OCI-LY7 (cell line): ENCODE data around the gene AFG1L. TPM values are rescaled to one million over a fixed set of nuclear protein-coding genes. Genes with fewer than 3 reads are reported as not detected.

Experiments used
- BruUV-seq: library from RNA; stranded (reverse); fragments of 400-500 nt; replicated peaks from 2 replicates; lab custom pipeline; 2021; lab: Mats Ljungman, UMichigan
- CTCF ChIA-PET: fragments of 300-600 bp; sonication (Branson Sonifier 250); formaldehyde crosslinking; loops from one replicate; lab custom pipeline; 2022; ENCODE audit warnings: antibody characterized with exemption; ENCODE audit not compliant: unreplicated experiment; lab: Charles Lee
- POLR2A ChIA-PET: fragments of 300-600 bp; sonication (Branson Sonifier 250); formaldehyde crosslinking; loops from one replicate; lab custom pipeline; 2022; ENCODE audit warnings: antibody characterized with exemption; lab: Charles Lee
- DNase-seq: peaks from one replicate; pipeline ENCODE4 v3.0.0-alpha.2; 2015; ENCODE audit warnings: low spot score
- H2AFZ ChIP-seq: fragments of 200-600 bp; sonication (generic), shearing (Covaris generic); 2 replicates; pipeline ENCODE4 v1.6.1; 2014; ENCODE audit warnings: mild to moderate bottlenecking, antibody characterized with exemption, low read length, moderate library complexity
- H3K27ac ChIP-seq: fragments of 200-600 bp; sonication (generic); 2 replicates; pipeline ENCODE4 v1.5.1; 2014; ENCODE audit warnings: mixed run types, low read depth, mild to moderate bottlenecking, moderate library complexity, low read length, inconsistent platforms; ENCODE audit not compliant: poor library complexity, severe bottlenecking
- H3K36me3 ChIP-seq: fragments of 200-600 bp; sonication (generic); 2 replicates; pipeline ENCODE4 v1.6.1; 2014; ENCODE audit warnings: mild to moderate bottlenecking, antibody characterized with exemption, low read length, moderate library complexity, mixed read lengths; ENCODE audit not compliant: insufficient read depth
- H3K4me1 ChIP-seq: fragments of 200-600 bp; sonication (generic); 2 replicates; pipeline ENCODE4 v1.5.1; 2014; ENCODE audit warnings: mild to moderate bottlenecking, low read length; ENCODE audit not compliant: insufficient read depth, poor library complexity, severe bottlenecking
- H3K4me2 ChIP-seq: fragments of 200-600 bp; sonication (generic); 2 replicates; pipeline ENCODE4 v1.6.1; 2014; ENCODE audit warnings: mild to moderate bottlenecking, low read length
- H3K4me3 ChIP-seq: fragments of 200-600 bp; sonication (generic); 2 replicates; pipeline ENCODE4 v1.5.1; 2014; ENCODE audit warnings: mild to moderate bottlenecking, low read depth, low read length; ENCODE audit not compliant: poor library complexity, severe bottlenecking
- H3K79me2 ChIP-seq: fragments of 200-600 bp; sonication (generic); 2 replicates; pipeline ENCODE4 v1.6.1; 2016; ENCODE audit warnings: low read depth, mild to moderate bottlenecking, low read length, moderate library complexity, mixed read lengths; ENCODE audit not compliant: insufficient read depth
- H3K9me2 ChIP-seq: fragments of 200-600 bp; sonication (generic); 2 replicates; pipeline ENCODE4 v1.6.1; 2016; ENCODE audit warnings: mild to moderate bottlenecking, low read length, mixed read lengths; ENCODE audit not compliant: insufficient read depth
- H3K9me3 ChIP-seq: fragments of 200-600 bp; sonication (generic); 2 replicates; pipeline ENCODE4 v1.6.1; 2014; ENCODE audit warnings: mild to moderate bottlenecking, mixed run types, low read length, mixed read lengths
- H4K20me1 ChIP-seq: fragments of 200-600 bp; sonication (generic); 2 replicates; pipeline ENCODE4 v1.6.1; 2014; ENCODE audit warnings: mild to moderate bottlenecking, antibody characterized with exemption, low read length, moderate library complexity, mixed read lengths; ENCODE audit not compliant: insufficient read depth
- CTCF ChIP-seq: fragments of 200-600 bp; sonication (generic); conservative IDR thresholded peaks from 2 replicates; pipeline ENCODE4 v1.5.1; 2014; ENCODE audit warnings: mild to moderate bottlenecking, antibody characterized with exemption, low read length, moderate library complexity, mixed read lengths
- EZH2phosphoT487 ChIP-seq: fragments of 200-600 bp; sonication (generic); IDR thresholded peaks from 2 replicates; pipeline ENCODE4 v1.6.1; 2018; ENCODE audit warnings: low read depth, borderline replicate concordance, mild to moderate bottlenecking, mixed run types, antibody characterized with exemption, low read length, moderate library complexity, mixed read lengths
- intact Hi-C: fragments of 100-400 bp; cut with micrococcal nuclease; formaldehyde crosslinking; loops from one replicate; pipeline ENCODE4 v1.10.0; 2022; ENCODE audit not compliant: unreplicated experiment
- total RNA-seq, 2 experiments: library from RNA; depleted of rRNA in 1 of 2; stranded (reverse); fragments of >200 nt in 1 of 2; shearing (Covaris generic) in 1 of 2; gene quantifications; 2 replicates each; pipeline ENCODE4 v1.2.3, GENCODE V29; 2014 to 2022

The AFG1L gene
- total RNA-seq, 2 experiments from 2014 or later: 8.9 to 9.0 TPM

GRCh38 chr6:108360919-108361311 is 66.1 kb downstream of the AFG1L start:
- Histone ChIP-seq H3K27ac (no peak overlapping the region), H3K9me3 (no peaks in the 10 kb centered on the region), H3K79me2 (no peaks in the 10 kb centered on the region), H4K20me1 (no peaks in the 10 kb centered on the region), H3K36me3 (no peaks in the 10 kb centered on the region), H3K9me2 (no peaks in the 10 kb centered on the region), H2AFZ (no peak overlapping the region), H3K4me2 (no peak overlapping the region), H3K4me1 (no peaks in the 10 kb centered on the region), H3K4me3 (no peak overlapping the region)
- TF ChIP-seq CTCF (no peak), EZH2phosphoT487 (no peak)
- intact Hi-C loops: loop anchor here (5.0 kb wide), 1 partner anchor 109 kb away; no protein-coding TSS in a partner anchor
- DNase-seq: no peak
- CTCF ChIA-PET: no interaction called here
- BruUV-seq: no TSS peak
- POLR2A ChIA-PET: no interaction called here

DNA sequence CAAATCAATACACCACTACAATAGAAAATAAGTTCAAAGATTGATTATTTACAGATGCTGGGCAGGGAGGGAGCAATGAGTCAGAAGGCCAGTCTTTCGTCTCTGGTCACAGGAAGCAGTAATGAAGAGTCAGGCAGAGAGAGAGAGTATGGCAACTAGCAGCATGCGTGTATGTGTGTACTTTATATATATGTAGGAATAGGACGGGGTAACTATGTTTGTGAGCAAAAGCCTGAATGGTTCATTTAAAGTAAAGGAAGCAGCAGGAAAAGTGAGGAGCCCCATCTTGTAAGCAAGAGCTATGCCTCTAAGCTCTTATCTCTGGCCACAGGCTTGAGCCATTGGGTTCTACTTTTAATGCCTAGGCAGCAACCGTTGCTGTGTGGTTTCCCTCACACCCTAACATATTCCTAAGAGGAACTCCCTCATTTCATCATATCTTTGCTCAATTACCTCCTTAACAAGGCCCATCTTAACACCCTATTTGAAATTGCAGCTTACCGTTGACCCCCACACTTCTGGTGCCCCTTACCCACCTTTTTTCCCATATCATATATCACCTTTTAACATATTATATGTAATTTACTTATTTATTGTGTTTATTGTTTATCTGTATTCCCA is 66.6 kb downstream of the AFG1L start:
- Histone ChIP-seq H3K27ac (no peak overlapping the region), H2AFZ (no peak overlapping the region), H3K79me2 (no peaks in the 10 kb centered on the region), H3K4me2 (no peak overlapping the region), H4K20me1 (no peaks in the 10 kb centered on the region), H3K36me3 (no peaks in the 10 kb centered on the region), H3K9me2 (no peaks in the 10 kb centered on the region), H3K4me1 (no peaks in the 10 kb centered on the region), H3K9me3 (no peaks in the 10 kb centered on the region), H3K4me3 (no peak overlapping the region)
- no peak for DNase-seq
- ChIA-PET CTCF (no interaction called here), POLR2A (no interaction called here)
- BruUV-seq: no TSS peak
- TF ChIP-seq EZH2phosphoT487 (no peak), CTCF (no peak)
- intact Hi-C loops: loop anchor here (5.0 kb wide), 1 partner anchor 109 kb away; no protein-coding TSS in a partner anchor

GRCh38 chr6:108362455-108362854 is 67.6 kb downstream of the AFG1L start:
- TF ChIP-seq EZH2phosphoT487 (no peak), CTCF (no peak)
- Histone ChIP-seq H3K4me2 (no peak overlapping the region), H3K4me1 (no peaks in the 10 kb centered on the region), H4K20me1 (no peaks in the 10 kb centered on the region), H3K79me2 (no peaks in the 10 kb centered on the region), H3K4me3 (no peak overlapping the region), H3K9me2 (no peaks in the 10 kb centered on the region), H2AFZ (no peak overlapping the region), H3K27ac (no peak overlapping the region), H3K36me3 (no peaks in the 10 kb centered on the region), H3K9me3 (no peaks in the 10 kb centered on the region)
- ChIA-PET CTCF (no interaction called here), POLR2A (interaction anchor here (1.3 to 2.0 kb wide), 2 partner anchors 9 to 23 kb away, joined by 3 to 6 read pairs; no protein-coding TSS in a partner anchor)
- no peak for DNase-seq
- intact Hi-C loops: loop anchor here (5.0 kb wide), 1 partner anchor 110 kb away; no protein-coding TSS in a partner anchor
- BruUV-seq: no TSS peak
